T-cell (primary cell): ENCODE results near the gene SLFN12. TPM values are rescaled to one million over a fixed set of nuclear protein-coding genes. Genes with fewer than 3 reads are reported as not detected.
A peak's percentile ranks its signal among the peaks of the same experiment; 100 is the strongest.

ENCODE experiments used
- ATAC-seq, 4 experiments: fragments of 200-7000 bp in 3 of 4; fragments of 150-1000 bp in 1 of 4; cut with Tn5 transposase; replicated peaks in 1 of 4; 1 replicate in 3 of 4; 2 replicates in 1 of 4; pipeline ENCODE4 v1.10.0; 2021; ENCODE audit warnings: moderate library complexity in 3 of 4, mild to moderate bottlenecking in 2 of 4, moderate number of reproducible peaks in 1 of 4
- CTCF ChIA-PET, 2 donors: fragments of 300-600 bp; sonication (Branson Sonifier 250); formaldehyde crosslinking; loops; one replicate each; lab custom pipeline; 2022; ENCODE audit warnings: antibody characterized with exemption in 2 of 2; lab: Charles Lee
- POLR2A ChIA-PET, 2 donors: fragments of 300-600 bp; sonication (Branson Sonifier 250); formaldehyde crosslinking; loops; one replicate each; lab custom pipeline; 2022; ENCODE audit warnings: antibody characterized with exemption in 2 of 2; lab: Charles Lee
- DNase-seq, 35 experiments: peaks; one replicate each; pipeline versions ENCODE4 v3.0.0 to v3.0.0-alpha.2; 2013 to 2023
- H3K27ac ChIP-seq: one replicate; pipeline ENCODE4 v1.5.1; 2013; ENCODE audit warnings: low read length
- H3K27me3 ChIP-seq, 2 experiments: replicated peaks in 1 of 2; 1 replicate in 1 of 2; 2 replicates in 1 of 2; pipeline versions ENCODE4 v1.6.1 to v1.7.0; 2013; ENCODE audit warnings: low read length in 1 of 2, mixed read lengths in 1 of 2; ENCODE audit not compliant: control insufficient read depth in 2 of 2, insufficient read depth in 2 of 2; ENCODE audit errors: extremely low read depth in 1 of 2
- H3K36me3 ChIP-seq, 2 donors: 1 replicate in 1 of 2; 2 replicates in 1 of 2; pipeline versions ENCODE4 v1.6.1 to v1.7.0; 2013; ENCODE audit warnings: low read length in 1 of 2; ENCODE audit not compliant: control insufficient read depth in 2 of 2, insufficient read depth in 1 of 2; ENCODE audit errors: extremely low read depth in 1 of 2
- H3K4me1 ChIP-seq, 2 experiments: 1 replicate in 1 of 2; 2 replicates in 1 of 2; pipeline versions ENCODE4 v1.6.1 to v1.7.0; 2013; ENCODE audit warnings: low read length in 2 of 2, mixed read lengths in 1 of 2; ENCODE audit not compliant: insufficient read depth in 2 of 2, control insufficient read depth in 1 of 2; ENCODE audit errors: extremely low read depth in 1 of 2
- H3K4me3 ChIP-seq, 2 donors: 1 replicate in 1 of 2; 2 replicates in 1 of 2; pipeline versions ENCODE4 v1.5.1 to v1.7.0; 2013; ENCODE audit warnings: mild to moderate bottlenecking in 2 of 2, low read length in 1 of 2, moderate library complexity in 1 of 2; ENCODE audit not compliant: control insufficient read depth in 1 of 2; ENCODE audit errors: extremely low read depth in 1 of 2
- H3K9me3 ChIP-seq: 2 replicates; pipeline ENCODE4 v1.7.0; 2013
- H3K27ac Mint-ChIP-seq, 2 donors: one replicate each; pipeline ENCODE4 v1.8.0; 2020 to 2021; ENCODE audit warnings: mild to moderate bottlenecking in 2 of 2, mixed read lengths in 2 of 2
- H3K27me3 Mint-ChIP-seq, 2 donors: one replicate each; pipeline ENCODE4 v1.8.0; 2021 to 2022; ENCODE audit warnings: mixed read lengths in 2 of 2
- H3K36me3 Mint-ChIP-seq: one replicate; pipeline ENCODE4 v1.8.0; 2021; ENCODE audit warnings: mixed read lengths
- H3K4me1 Mint-ChIP-seq, 3 donors: one replicate each; pipeline ENCODE4 v1.8.0; 2020 to 2022; ENCODE audit warnings: mixed read lengths in 3 of 3, mild to moderate bottlenecking in 1 of 3
- H3K4me3 Mint-ChIP-seq, 3 donors: one replicate each; pipeline ENCODE4 v1.8.0; 2020 to 2022; ENCODE audit warnings: mild to moderate bottlenecking in 3 of 3, mixed read lengths in 3 of 3, moderate library complexity in 3 of 3
- H3K9me3 Mint-ChIP-seq, 3 donors: one replicate each; pipeline ENCODE4 v1.8.0; 2020 to 2022; ENCODE audit warnings: mixed read lengths in 3 of 3
- WGBS: methylation state at CpG from one replicate; pipeline ENCODE4 v1.1.5; 2013; ENCODE audit warnings: missing lambda C conversion rate; ENCODE audit not compliant: insufficient coverage; 5-methylcytosine and 5-hydroxymethylcytosine counted together
- total RNA-seq, 35 experiments: library from RNA in 6 of 35; stranded (reverse) in 6 of 35; fragments of 120-200 nt in 1 of 35; gene quantifications; one replicate each; pipeline versions ENCODE4 v1.2.1 to v1.2.4 and lab custom pipeline; 2013 to 2026

Gene SLFN12
- total RNA-seq, 5 donors from 2014 or later (not counting 1 experiment from before 2014, with no cell fraction given), result 4.9 to 8.1 (median 7.1) TPM

GRCh38 chr17:35373534-35373983 is 58.7 kb downstream of the SLFN12 start, which contains the start of gene SLFN11:
Gene SLFN11, minus strand, starts transcription at chr17:35373621. Its CDS starts 9,814 bp downstream, at chr17:35363807.
- ATAC-seq (peak; percentile 84 to 93 (median 88)), DNase-seq (peak; percentile 50 to 91 (median 79))
- no peaks in the 10 kb centered on the region for H3K27me3 Mint-ChIP-seq
- CTCF ChIA-PET, result interaction anchor here in 1 of 2 donors (0.6 to 1.9 kb wide), 5 partner anchors 61 to 253 kb away, joined by 3 to 8 read pairs (median 4); no protein-coding TSS in a partner anchor
- peaks cover 4 to 16% (median 11%) of the 10 kb centered on the region in 3 donors for H3K9me3 Mint-ChIP-seq
- H3K36me3 ChIP-seq, result peaks cover 0 to 7% of the 10 kb centered on the region in 2 donors
- POLR2A ChIA-PET, result interaction anchor here in 1 of 2 donors (0.6 to 1.4 kb wide), 7 partner anchors 60 to 390 kb away, joined by 3 to 6 read pairs (median 5); no protein-coding TSS in a partner anchor
- peak within 1 kb of the TSS; percentile 64 to 83 for H3K4me3 ChIP-seq
- H3K4me1 ChIP-seq, result peaks cover 11 to 14% of the 10 kb centered on the region in 2 experiments
- peaks cover 15% of the 10 kb centered on the region for H3K36me3 Mint-ChIP-seq
- peaks cover 46 to 62% (median 54%) of the 10 kb centered on the region in 3 donors for H3K4me1 Mint-ChIP-seq
- H3K4me3 Mint-ChIP-seq, result peak within 1 kb of the TSS; percentile 93 to 97 (median 95)
- no peaks in the 10 kb centered on the region for H3K9me3 ChIP-seq
- WGBS, result under 1% methylated on average over 19 of the region's 22 CpGs
- H3K27ac Mint-ChIP-seq, result peak within 1 kb of the TSS; percentile 96 to 98
- no peaks in the 10 kb centered on the region for H3K27me3 ChIP-seq
- peak within 1 kb of the TSS; percentile 94 for H3K27ac ChIP-seq

- H3K4me1 Mint-ChIP-seq, result peaks cover 52 to 66% (median 60%) of the 10 kb centered on the region in 3 donors
- 1% methylated on average over 14 of the region's 25 CpGs for WGBS
- H3K27ac Mint-ChIP-seq, result peak overlapping the region; percentile 96 to 98
- Histone ChIP-seq H3K36me3 (peaks cover 0 to 7% of the 10 kb centered on the region in 2 donors), H3K4me1 (peaks cover 13 to 19% of the 10 kb centered on the region in 2 experiments), H3K4me3 (peak overlapping the region; percentile 64 to 83), H3K27ac (peak overlapping the region; percentile 94), H3K9me3 (no peaks in the 10 kb centered on the region), H3K27me3 (no peaks in the 10 kb centered on the region)
- POLR2A ChIA-PET, result interaction anchor here (0.8 to 1.4 kb wide), 4 partner anchors 11 to 165 kb away, joined by 3 to 6 read pairs (median 4); no protein-coding TSS in a partner anchor
- ATAC-seq (peak; percentile 7 to 37 (median 20)), DNase-seq (peak in 15 of 35 experiments; percentile 1 to 50 (median 8))
- CTCF ChIA-PET, result interaction anchor here (1.0 to 1.9 kb wide), 5 partner anchors 60 to 253 kb away, joined by 3 to 8 read pairs (median 4); no protein-coding TSS in a partner anchor
- H3K27me3 Mint-ChIP-seq, result no peaks in the 10 kb centered on the region
- H3K36me3 Mint-ChIP-seq, result peaks cover 15% of the 10 kb centered on the region
- peak overlapping the region; percentile 93 to 97 (median 95) for H3K4me3 Mint-ChIP-seq
- H3K9me3 Mint-ChIP-seq, result peaks cover 4 to 16% (median 11%) of the 10 kb centered on the region in 3 donors
Observed at GRCh38 chr17:35372846-35373533, 59.3 kb downstream of the SLFN12 start.

GRCh38 chr17:35371934-35372333 is 60.4 kb downstream of the SLFN12 start:
- DNase-seq (no peak), ATAC-seq (no peak)
- Histone ChIP-seq H3K4me1 (peaks cover 20 to 26% of the 10 kb centered on the region in 2 experiments), H3K36me3 (peaks cover 0 to 7% of the 10 kb centered on the region in 2 donors), H3K27ac (no peak overlapping the region), H3K27me3 (no peaks in the 10 kb centered on the region), H3K9me3 (no peaks in the 10 kb centered on the region), H3K4me3 (no peak overlapping the region)
- CTCF ChIA-PET, result interaction anchor here in 1 of 2 donors (1.6 kb wide), 1 partner anchor 59 kb away, joined by 3 read pairs; no protein-coding TSS in a partner anchor
- POLR2A ChIA-PET, result interaction anchor here in 1 of 2 donors (0.6 to 0.7 kb wide), 2 partner anchors 12 to 53 kb away, joined by 4 to 5 read pairs; no protein-coding TSS in a partner anchor
- Mint-ChIP-seq H3K27ac (peak overlapping the region; percentile 8 to 75), H3K4me3 (peak overlapping the region; percentile 53 to 93 (median 61)), H3K4me1 (peaks cover 55 to 66% (median 63%) of the 10 kb centered on the region in 3 donors), H3K9me3 (peaks cover 4 to 16% (median 11%) of the 10 kb centered on the region in 3 donors), H3K36me3 (peaks cover 15% of the 10 kb centered on the region), H3K27me3 (no peaks in the 10 kb centered on the region)
- WGBS, result no CpG with 5 or more reads among the region's 3 CpGs

DNA sequence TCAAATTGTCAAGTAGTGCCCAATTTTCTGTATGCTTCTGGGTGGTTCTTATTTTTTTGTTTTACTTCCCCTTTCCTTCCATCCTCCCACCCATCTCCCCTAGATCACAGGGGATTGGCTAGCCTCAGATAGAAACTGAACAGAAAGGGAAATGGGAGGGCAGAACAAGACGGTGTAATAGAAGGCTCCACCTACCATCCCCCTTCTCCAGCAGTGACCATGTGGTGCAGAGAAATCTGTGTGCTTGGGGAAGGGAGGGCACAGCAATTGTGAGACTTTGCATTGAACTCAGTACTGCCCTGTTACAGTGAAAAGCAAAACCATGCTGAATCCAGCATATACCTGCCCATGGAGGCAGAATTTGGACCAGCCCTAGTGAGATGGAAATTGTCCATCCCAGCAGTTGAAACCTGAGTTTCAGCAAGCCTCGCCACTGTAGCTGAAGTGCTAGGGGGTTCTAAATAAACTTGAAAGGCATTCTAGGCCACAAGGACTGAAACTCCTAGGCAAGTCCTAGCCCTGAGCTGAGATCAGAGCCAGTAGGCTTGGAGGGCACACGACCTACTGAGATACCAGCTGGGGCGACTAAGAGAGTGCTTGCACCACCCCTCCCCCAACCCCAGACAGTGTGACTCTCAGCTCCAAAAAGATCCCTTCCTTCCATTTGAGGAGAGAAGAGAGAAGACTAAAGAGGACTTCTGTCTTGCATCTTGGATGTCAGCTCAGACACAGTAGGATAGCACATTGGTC is 64.0 kb downstream of the SLFN12 start:
- Histone ChIP-seq H3K27me3 (no peaks in the 10 kb centered on the region), H3K36me3 (peaks cover 0 to 14% of the 10 kb centered on the region in 2 donors), H3K4me1 (peaks cover 15 to 17% of the 10 kb centered on the region in 2 experiments), H3K9me3 (no peaks in the 10 kb centered on the region), H3K27ac (peak overlapping the region; percentile 42), H3K4me3 (peak overlapping the region in 1 of 2 donors; percentile 33)
- peaks cover 35% of the 10 kb centered on the region for H3K36me3 Mint-ChIP-seq
- no CpG with 5 or more reads among the region's 4 CpGs for WGBS
- H3K9me3 Mint-ChIP-seq, result peaks cover 4 to 16% (median 11%) of the 10 kb centered on the region in 3 donors
- ChIA-PET CTCF (no interaction called here), POLR2A (interaction anchor here in 1 of 2 donors (0.6 kb wide), 1 partner anchor 21 kb away, joined by 3 read pairs; no protein-coding TSS in a partner anchor)
- ATAC-seq (peak; percentile 88 to 92 (median 89)), DNase-seq (peak in 18 of 35 experiments; percentile 10 to 67 (median 22))
- H3K27ac Mint-ChIP-seq, result peak overlapping the region; percentile 41 to 84
- H3K27me3 Mint-ChIP-seq, result no peaks in the 10 kb centered on the region
- H3K4me1 Mint-ChIP-seq, result peaks cover 46 to 66% (median 50%) of the 10 kb centered on the region in 3 donors
- peak overlapping the region; percentile 18 to 55 (median 35) for H3K4me3 Mint-ChIP-seq

DNA sequence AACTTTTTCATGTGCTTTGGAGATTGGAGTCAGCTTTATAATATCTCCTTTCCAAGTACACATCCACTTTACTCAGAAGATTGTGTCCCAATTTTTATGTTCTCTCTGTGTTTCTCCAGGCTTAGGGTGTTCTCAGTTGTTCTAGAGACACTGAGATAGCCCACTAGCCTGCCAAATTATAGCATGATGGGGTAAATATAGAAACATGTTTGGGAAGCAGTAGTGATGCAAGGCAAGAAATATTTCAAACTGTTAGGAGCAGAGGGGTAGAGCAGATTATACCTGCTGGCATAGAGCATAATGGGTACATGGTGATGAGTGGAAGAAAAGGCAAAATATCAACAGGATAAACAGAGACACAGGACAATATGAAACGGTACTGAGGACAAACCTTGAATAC is 71.3 kb downstream of the SLFN12 start:
- Histone ChIP-seq H3K36me3 (peaks cover 3 to 40% of the 10 kb centered on the region in 2 donors), H3K27ac (no peak overlapping the region), H3K27me3 (no peaks in the 10 kb centered on the region), H3K9me3 (no peaks in the 10 kb centered on the region), H3K4me1 (no peaks in the 10 kb centered on the region), H3K4me3 (no peak overlapping the region)
- WGBS, result 88% methylated on average over 1 of the region's 1 CpG
- H3K4me1 Mint-ChIP-seq, result peaks cover 24 to 28% (median 24%) of the 10 kb centered on the region in 3 donors
- no peak overlapping the region for H3K4me3 Mint-ChIP-seq
- H3K9me3 Mint-ChIP-seq, result no peaks in the 10 kb centered on the region
- ATAC-seq (no peak), DNase-seq (no peak)
- H3K27ac Mint-ChIP-seq, result no peak overlapping the region
- ChIA-PET CTCF (no interaction called here), POLR2A (no interaction called here)
- peaks cover 65% of the 10 kb centered on the region for H3K36me3 Mint-ChIP-seq
- no peaks in the 10 kb centered on the region for H3K27me3 Mint-ChIP-seq
